ENCODE data around the gene FGGY.

- TF ChIP-seq, protein P1, sequence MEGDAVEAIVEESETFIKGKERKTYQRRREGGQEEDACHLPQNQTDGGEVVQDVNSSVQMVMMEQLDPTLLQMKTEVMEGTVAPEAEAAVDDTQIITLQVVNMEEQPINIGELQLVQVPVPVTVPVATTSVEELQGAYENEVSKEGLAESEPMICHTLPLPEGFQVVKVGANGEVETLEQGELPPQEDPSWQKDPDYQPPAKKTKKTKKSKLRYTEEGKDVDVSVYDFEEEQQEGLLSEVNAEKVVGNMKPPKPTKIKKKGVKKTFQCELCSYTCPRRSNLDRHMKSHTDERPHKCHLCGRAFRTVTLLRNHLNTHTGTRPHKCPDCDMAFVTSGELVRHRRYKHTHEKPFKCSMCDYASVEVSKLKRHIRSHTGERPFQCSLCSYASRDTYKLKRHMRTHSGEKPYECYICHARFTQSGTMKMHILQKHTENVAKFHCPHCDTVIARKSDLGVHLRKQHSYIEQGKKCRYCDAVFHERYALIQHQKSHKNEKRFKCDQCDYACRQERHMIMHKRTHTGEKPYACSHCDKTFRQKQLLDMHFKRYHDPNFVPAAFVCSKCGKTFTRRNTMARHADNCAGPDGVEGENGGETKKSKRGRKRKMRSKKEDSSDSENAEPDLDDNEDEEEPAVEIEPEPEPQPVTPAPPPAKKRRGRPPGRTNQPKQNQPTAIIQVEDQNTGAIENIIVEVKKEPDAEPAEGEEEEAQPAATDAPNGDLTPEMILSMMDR (IDR thresholded peaks at IDR 0.05; ENCODE audit: insufficient read depth, low read length, poor library complexity, severe bottlenecking), result no peak
- no peak for TF ChIP-seq EZH2phosphoT487 (conservative IDR thresholded peaks at IDR 0.05; ENCODE audit: low read length)
These were observed 21.5 kb downstream of the FGGY start for GRCh38 chr1:59318271-59318860.
